Activated T-cell treated with anti-CD3 and anti-CD28 coated beads for 4 hours (primary cell): ENCODE data around the gene HNRNPLL.
A peak's percentile ranks its signal among the peaks of the same experiment; 100 is the strongest.

Experiments used
- DNase-seq: peaks from one replicate; pipeline ENCODE4 v3.0.0-alpha.2; 2020

The HNRNPLL gene

DNA sequence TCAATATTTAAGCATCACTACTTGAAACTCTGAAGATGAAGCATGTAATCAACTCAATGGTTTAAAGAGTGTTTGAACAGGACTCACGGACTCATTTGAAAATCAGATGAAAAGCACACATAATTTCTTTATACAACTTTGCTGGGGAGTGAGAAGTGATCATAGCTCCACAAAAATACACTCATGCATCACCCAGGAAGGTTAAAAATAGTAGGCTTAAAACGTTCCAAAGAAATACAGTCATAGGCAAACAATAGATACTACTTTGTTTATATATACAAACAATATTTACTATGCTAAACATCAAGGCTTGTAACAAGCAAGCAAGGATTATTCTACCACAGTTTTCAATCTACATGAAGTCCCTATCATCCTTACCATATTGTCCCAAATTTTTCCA, 11.6 kb downstream of the HNRNPLL start:
- no peak for DNase-seq

DNA sequence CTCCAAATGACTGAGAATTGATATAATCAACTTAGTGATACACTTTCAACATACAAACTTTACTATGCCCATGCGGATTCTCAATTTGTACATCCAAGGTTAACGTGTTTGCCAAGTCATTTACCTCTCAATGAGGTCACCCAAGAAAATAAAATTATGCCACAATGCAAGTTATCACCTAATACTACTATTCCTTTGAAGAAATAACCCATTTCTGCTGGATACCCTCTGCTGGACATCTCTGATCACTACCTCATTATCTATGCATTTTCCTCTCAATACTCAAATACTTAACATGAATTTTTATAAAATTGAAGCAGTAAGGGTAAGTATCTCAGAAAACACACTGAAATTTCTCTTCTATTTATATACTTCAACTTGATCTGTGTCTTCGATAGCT, 12.7 kb downstream of the HNRNPLL start:
- DNase-seq, result no peak

DNA sequence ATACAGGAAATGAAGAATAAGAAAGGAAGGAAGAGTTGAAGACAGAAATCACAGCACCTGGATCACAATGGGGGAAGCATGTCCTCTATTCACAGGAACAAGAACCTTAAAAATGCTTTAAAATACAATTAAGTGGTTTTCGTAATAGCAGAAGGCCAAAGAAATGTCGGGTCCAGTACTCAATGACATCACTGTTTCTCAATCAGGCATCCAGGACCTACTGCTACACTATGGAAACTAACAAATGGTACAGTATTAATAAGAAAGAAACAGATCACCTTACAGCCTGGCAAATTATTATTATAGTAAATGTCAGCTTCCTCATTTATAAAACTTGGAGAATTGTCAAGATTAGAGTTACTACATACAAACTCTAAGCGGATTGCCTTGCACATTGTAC, 15.8 kb downstream of the HNRNPLL start:
- no peak for DNase-seq

GRCh38 chr2:38584881-38585280, 17.8 kb downstream of the HNRNPLL start:
- DNase-seq, result no peak

DNA sequence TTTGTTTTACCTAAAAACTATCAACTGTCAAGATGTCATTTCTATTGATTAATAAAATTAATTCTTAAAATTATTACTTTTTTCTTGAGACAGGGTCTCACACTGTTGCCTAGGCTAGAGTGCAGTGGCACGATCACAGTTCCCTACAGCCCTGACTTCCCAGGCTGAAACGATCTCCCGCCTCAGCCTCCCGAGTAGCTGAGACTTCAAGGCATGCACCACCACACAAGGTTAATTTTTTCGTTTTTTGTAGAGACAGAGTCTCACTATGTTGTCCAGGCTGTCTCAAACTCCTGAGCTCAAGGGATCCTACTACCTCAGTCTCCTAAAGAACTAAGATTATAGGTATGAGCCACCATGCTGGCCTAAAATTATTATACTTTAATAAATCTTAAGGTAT, 18.7 kb downstream of the HNRNPLL start:
- DNase-seq, result no peak

DNA sequence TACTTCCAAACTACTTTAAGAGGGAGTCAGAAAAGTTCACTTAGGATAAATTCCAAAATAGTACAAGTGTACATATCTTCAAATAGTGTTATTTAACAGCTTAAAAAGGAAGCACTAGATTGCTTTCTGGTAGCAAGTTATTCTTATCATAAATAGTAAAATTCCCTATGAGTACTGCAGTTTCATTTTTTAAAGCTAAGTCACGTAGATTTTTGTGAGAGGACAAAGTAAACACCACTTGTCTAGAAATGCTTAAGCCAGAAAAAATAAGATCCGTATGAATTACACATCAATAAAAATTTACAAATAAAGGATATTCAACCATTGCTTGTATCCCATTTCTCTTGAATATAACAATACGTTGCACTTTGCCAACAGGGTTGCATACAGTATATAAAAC, 19.2 kb downstream of the HNRNPLL start:
- no peak for DNase-seq

GRCh38 chr2:38581193-38582147, 21.3 kb downstream of the HNRNPLL start:
- DNase-seq, result no peak

- DNase-seq, result no peak
Measured at GRCh38 chr2:38580115-38580636, 22.6 kb downstream of the HNRNPLL start.

- no peak for DNase-seq
Measured at GRCh38 chr2:38578832-38579231, 23.9 kb downstream of the HNRNPLL start.

DNA sequence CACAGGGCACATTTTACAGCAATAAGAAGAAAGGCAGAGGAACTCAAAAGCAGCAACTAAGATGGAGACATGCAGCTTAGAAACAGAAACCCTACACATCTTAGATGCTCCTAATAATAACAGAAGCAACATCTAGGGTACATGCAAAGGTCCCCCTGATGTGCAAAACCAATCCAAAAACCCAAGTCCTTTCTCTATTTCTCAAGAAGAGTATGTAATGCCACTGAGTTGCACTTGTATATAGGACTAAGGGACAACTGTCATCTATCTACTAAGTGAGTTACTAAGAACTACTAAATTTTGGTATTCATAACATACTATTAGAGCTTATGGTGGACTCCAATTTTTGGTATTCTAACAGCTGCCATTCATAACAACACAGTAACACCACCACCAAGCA, 28.4 kb downstream of the HNRNPLL start:
- no peak for DNase-seq

GRCh38 chr2:38572167-38572566, 30.6 kb downstream of the HNRNPLL start:
- peak; percentile 32 for DNase-seq

- DNase-seq, result no peak
Measured at GRCh38 chr2:38571193-38571592, 31.5 kb downstream of the HNRNPLL start.

DNA sequence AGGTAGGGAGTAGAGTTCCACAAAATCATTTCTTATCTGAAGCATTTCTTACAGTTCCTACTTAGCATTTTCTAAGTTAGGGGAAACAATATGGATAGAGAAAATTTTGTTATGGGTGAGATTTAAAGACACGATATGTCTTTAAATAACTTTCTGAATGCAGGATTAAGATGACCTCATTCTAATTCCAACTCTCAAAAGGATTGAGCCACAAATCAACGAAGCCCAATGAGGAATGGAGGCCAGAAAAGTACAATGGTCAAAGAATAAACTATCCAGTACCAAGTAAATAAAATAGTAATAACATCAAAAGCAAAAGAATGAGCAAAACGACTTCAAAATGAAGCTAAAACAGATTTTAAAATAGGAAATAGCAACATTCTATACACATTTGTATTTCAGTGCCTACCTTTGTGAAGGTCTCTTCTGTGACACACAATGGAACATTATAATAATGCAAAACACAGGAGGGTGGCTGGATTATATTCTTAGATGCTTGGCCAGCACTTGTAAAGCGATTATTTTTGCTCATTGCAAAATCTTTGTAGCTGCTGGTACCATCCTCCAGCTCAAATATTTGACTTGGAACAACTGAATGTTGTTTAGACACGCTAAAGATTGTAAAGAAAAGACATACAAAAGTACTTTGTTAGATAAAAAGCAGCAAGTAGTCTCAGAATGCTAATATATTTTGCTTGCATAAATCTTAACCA, 33.8 kb downstream of the HNRNPLL start:
- no peak for DNase-seq

- no peak for DNase-seq
Measured at GRCh38 chr2:38565333-38565732, 37.4 kb downstream of the HNRNPLL start.

DNA sequence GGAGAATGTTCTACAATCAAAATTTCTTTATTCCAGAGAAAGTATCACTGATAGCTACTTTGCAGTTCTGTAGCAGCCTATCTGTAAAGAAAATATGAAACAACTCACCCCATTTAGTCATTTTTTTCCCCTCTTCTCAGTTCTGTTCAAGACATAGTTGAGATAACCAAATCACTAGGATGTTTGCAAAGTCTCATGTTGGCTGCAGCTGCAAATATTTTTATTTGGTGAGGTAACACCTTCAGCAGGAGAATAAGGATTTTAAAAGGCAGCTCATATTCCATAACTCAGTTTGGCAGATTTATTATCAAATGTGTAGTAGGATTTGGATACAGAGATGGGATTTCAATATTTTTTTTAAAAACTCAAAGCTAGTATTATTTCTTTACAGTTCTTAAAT, 41.0 kb downstream of the HNRNPLL start:
- no peak for DNase-seq

DNA sequence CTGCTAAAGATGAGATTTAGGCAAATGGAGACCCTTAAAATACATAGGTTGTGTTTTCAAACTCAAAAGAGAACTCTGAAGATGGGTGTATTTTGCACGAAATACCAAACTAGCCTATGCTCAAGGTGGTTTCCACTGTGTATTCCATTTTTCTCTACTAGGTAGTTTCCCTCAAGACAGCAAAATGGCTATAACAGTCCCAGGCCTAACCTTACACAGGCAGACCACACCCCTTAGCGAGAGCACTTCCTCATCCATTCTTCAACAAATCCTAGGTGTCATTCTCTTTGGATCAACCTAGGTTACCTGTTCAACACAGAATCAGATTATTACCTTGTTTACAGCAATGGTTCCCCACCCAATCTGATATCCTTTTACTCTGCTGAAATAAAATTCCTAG, 42.6 kb downstream of the HNRNPLL start:
- DNase-seq, result no peak

GRCh38 chr2:38557981-38558380, 44.7 kb downstream of the HNRNPLL start:
- DNase-seq, result no peak

GRCh38 chr2:38557217-38557616, 45.5 kb downstream of the HNRNPLL start:
- DNase-seq, result no peak

DNA sequence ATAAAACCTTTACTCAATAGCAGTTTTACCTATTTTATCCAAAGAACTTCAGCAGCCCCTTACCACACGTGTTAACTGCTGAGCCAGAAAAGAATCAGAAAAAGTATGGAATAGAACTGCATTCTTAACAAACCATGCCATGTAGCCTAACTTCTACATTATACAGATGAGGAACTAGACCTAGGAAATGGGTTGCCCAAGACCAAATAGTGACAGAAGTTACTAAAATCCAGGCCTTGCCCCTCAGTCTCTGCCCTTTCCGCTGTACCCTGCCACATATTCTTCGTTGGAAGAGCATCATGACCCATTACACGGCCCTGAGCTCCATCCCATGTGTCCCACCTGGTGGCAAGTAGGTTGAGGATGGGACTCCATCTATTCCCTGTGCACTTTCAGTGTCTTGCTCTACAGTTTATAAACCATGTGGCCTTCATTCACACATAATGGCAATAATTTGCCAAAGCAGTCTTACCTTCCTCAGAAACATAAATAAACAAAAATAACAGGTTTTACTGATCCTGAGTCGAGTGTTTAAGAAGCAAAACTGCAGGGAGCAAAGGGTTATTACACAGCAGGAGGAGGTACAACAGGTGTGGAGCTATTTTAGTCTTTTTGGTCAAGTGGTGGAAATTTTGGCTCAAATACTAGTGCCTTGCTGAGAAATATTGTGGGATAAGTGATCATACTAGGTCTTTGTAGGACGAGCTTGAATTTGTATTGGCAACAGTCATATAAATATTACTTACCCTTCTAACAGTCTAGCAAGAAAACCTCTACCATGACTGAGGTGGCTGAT, 46.5 kb downstream of the HNRNPLL start:
- no peak for DNase-seq

DNA sequence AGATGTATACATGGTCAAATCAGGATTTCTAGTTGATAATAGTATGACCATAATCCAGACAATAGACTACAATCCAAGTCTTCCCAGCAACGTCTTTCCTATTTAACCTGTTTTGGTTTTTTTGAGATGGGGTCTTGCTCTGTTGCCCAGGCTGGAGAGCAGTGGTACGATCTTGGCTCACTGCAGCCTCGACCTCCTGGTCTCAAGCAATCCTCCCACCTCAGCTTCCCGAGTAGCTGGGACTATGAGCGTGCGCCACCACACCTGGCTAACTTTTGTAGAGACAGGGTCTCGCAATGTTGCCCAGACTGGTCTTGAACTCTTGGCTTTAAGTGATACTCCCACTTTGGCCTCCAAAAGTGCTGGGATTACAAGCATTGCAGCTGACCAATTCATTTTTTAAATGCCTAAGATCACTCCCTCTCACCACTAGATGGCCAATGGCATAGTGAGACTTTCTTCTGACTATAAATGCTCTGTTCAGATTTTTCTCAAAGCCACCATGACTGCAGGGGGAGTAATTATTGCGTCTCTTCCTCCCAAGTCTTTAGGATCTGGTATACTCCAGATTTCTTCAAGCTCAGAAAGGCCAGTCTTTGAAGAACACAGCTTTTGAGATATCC, 47.6 kb downstream of the HNRNPLL start:
- DNase-seq, result no peak

- DNase-seq, result no peak
Measured at GRCh38 chr2:38553554-38553953, 49.2 kb downstream of the HNRNPLL start.

DNA sequence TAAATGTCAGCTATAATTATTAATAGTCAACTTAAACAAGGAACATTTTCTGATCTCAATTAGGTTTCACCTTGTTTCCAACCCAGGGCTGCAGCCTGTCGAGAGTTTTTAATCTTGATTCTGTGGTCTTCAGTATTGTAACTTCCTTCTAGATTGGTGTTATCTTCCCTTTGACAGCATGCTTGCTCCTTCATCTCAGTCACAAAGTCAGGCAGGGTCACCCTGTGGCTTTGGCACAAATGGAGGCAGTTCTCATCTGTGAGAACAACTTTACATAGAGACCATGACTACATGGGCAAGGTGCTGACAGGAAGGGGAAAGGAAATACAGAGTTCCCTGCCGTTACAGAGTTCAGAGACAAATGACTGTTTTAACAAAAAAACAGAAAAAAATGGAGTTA, 50.5 kb downstream of the HNRNPLL start:
- no peak for DNase-seq

DNA sequence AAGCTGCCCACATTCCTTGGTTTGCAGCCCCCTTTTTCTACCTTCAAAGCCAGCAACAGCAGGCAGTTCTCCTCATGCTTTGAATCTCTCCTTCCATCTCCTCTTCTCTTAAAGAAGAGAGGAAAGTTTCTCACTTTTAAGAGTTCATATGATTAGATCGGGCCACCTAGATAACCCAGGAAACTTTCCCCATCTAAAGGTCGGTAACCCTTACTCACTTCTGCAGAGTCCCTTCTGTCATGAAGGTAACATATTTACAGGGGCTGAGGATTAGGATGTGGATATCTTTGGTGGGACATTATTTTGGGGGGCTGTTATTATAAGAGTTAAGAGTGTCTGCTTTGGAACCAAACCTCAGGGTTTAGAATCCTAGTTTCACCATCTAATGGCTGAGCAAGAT, 51.0 kb downstream of the HNRNPLL start:
- DNase-seq, result no peak
